GM23338 (cell line): ENCODE measurements around the gene UMODL1. TPM values are rescaled to one million over a fixed set of nuclear protein-coding genes. Genes with fewer than 3 reads are reported as not detected.

Source experiments
- ATAC-seq: fragments of 200-7000 bp; cut with Tn5 transposase; 3 replicates; pipeline ENCODE4 v1.9.1; 2020
- DNase-seq: peaks from one replicate; pipeline ENCODE4 v3.0.0-alpha.2; 2015; ENCODE audit warnings: low spot score
- H2AFZ ChIP-seq: fragments of 200-600 bp; sonication (generic); 2 replicates; pipeline ENCODE4 v1.8.0; 2016; ENCODE audit warnings: antibody characterized with exemption, mild to moderate bottlenecking, moderate library complexity
- H3F3A ChIP-seq: fragments of 200-600 bp; sonication (generic); replicated peaks from 2 replicates; pipeline ENCODE4 v1.8.0; 2017; ENCODE audit warnings: antibody characterized with exemption, mixed run types, low read depth
- H3K27ac ChIP-seq: fragments of 200-600 bp; sonication (generic); 2 replicates; pipeline ENCODE4 v1.6.1; 2016; ENCODE audit warnings: low read depth
- H3K27me3 ChIP-seq: fragments of 200-600 bp; sonication (generic); 2 replicates; pipeline ENCODE4 v1.8.0; 2016; ENCODE audit warnings: mild to moderate bottlenecking, mixed run types, moderate library complexity; ENCODE audit not compliant: insufficient read depth
- H3K36me3 ChIP-seq: fragments of 200-600 bp; sonication (generic); 2 replicates; pipeline ENCODE4 v1.8.0; 2016; ENCODE audit warnings: mild to moderate bottlenecking; ENCODE audit not compliant: insufficient read depth
- H3K4me1 ChIP-seq: fragments of 200-600 bp; sonication (generic); 2 replicates; pipeline ENCODE4 v1.8.0; 2016; ENCODE audit warnings: mild to moderate bottlenecking, moderate library complexity; ENCODE audit not compliant: insufficient read depth
- H3K4me2 ChIP-seq: fragments of 200-600 bp; sonication (generic); 2 replicates; pipeline ENCODE4 v1.7.1; 2017; ENCODE audit warnings: mixed run types
- H3K4me3 ChIP-seq: fragments of 200-600 bp; sonication (generic); 2 replicates; pipeline ENCODE4 v1.6.1; 2016; ENCODE audit warnings: mixed run types
- H3K79me2 ChIP-seq: fragments of 200-600 bp; sonication (generic); replicated peaks from 2 replicates; pipeline ENCODE4 v1.8.0; 2017; ENCODE audit warnings: mild to moderate bottlenecking; ENCODE audit not compliant: insufficient read depth
- H3K9me2 ChIP-seq: fragments of 200-600 bp; sonication (generic); 2 replicates; pipeline ENCODE4 v1.8.0; 2017; ENCODE audit not compliant: insufficient read depth
- H4K20me1 ChIP-seq: fragments of 200-600 bp; sonication (generic); replicated peaks from 2 replicates; pipeline ENCODE4 v1.8.0; 2017; ENCODE audit warnings: mild to moderate bottlenecking; ENCODE audit not compliant: insufficient read depth
- H3K27ac Mint-ChIP-seq: 2 replicates; pipeline ENCODE4 v1.8.0; 2020; ENCODE audit warnings: inconsistent platforms, mild to moderate bottlenecking, moderate library complexity, mixed read lengths
- H3K27me3 Mint-ChIP-seq: 3 replicates; pipeline ENCODE4 v1.8.0; 2022; ENCODE audit warnings: low read depth, mild to moderate bottlenecking, moderate library complexity, mixed read lengths, inconsistent platforms; ENCODE audit not compliant: insufficient read depth, poor library complexity
- H3K36me3 Mint-ChIP-seq: 3 replicates; pipeline ENCODE4 v1.8.0; 2021; ENCODE audit warnings: low read depth, mild to moderate bottlenecking, inconsistent platforms, moderate library complexity, mixed read lengths
- H3K4me1 Mint-ChIP-seq: 3 replicates; pipeline ENCODE4 v1.8.0; 2020; ENCODE audit warnings: mild to moderate bottlenecking, inconsistent platforms, mixed read lengths
- H3K4me3 Mint-ChIP-seq: 3 replicates; pipeline ENCODE4 v1.8.0; 2021; ENCODE audit warnings: moderate library complexity, mild to moderate bottlenecking, inconsistent platforms, mixed read lengths
- H3K9me3 Mint-ChIP-seq: 3 replicates; pipeline ENCODE4 v1.8.0; 2020; ENCODE audit warnings: moderate library complexity, mild to moderate bottlenecking, inconsistent platforms, mixed read lengths
- CREB1 ChIP-seq: fragments of 250-450 bp; sonication (Bioruptor Pico); IDR thresholded peaks from 2 replicates; pipeline ENCODE4 v1.5.0; 2020; ENCODE audit warnings: low read depth, mild to moderate bottlenecking, moderate library complexity
- JUNB ChIP-seq: IDR thresholded peaks from one replicate; pipeline ENCODE4 v1.6.1; 2016; ENCODE audit warnings: antibody characterized with exemption; ENCODE audit not compliant: unreplicated experiment
- NANOG ChIP-seq: IDR thresholded peaks from 2 replicates; pipeline ENCODE4 v1.6.1; 2016; ENCODE audit warnings: antibody characterized with exemption, borderline replicate concordance
- POLR2AphosphoS5 ChIP-seq: IDR thresholded peaks from 2 replicates; pipeline ENCODE4 v1.6.1; 2016; ENCODE audit warnings: antibody characterized with exemption, low read depth
- REST ChIP-seq: IDR thresholded peaks from one replicate; pipeline ENCODE4 v1.6.1; 2018; ENCODE audit warnings: antibody characterized with exemption; ENCODE audit not compliant: unreplicated experiment
- STAT1 ChIP-seq: IDR thresholded peaks from one replicate; pipeline ENCODE4 v1.6.1; 2016; ENCODE audit warnings: antibody characterized with exemption; ENCODE audit not compliant: unreplicated experiment
- ZNF114 ChIP-seq: fragments of 250-450 bp; sonication (Bioruptor Pico); IDR thresholded peaks from 2 replicates; pipeline ENCODE4 v1.5.0; 2020; ENCODE audit warnings: mild to moderate bottlenecking, moderate library complexity
- ZNF462 ChIP-seq: fragments of 250-450 bp; sonication (Bioruptor Pico); IDR thresholded peaks from 2 replicates; pipeline ENCODE4 v1.5.0; 2020; ENCODE audit warnings: mild to moderate bottlenecking, moderate library complexity
- polyA plus RNA-seq: library from polyadenylated mRNA; unstranded; fragments of >200 nt; fragmentation: Nextera tagmentation; extraction: Ambion mirVana; gene quantifications from 2 replicates; pipeline ENCODE4 v1.2.1, GENCODE V29; 2016
- total RNA-seq: library from RNA; depleted of rRNA; stranded (reverse); fragments of >200 nt; shearing (Covaris generic); gene quantifications from 2 replicates; pipeline ENCODE4 v1.2.3, GENCODE V29; 2014

The UMODL1 gene
- total and polyA plus RNA-seq, 2 experiments from 2014 or later = not detected

GRCh38 chr21:42059141-42059540 lies 12.0 kb upstream of the UMODL1 start:
- no peak overlapping the region for H3K4me3 Mint-ChIP-seq

More at GRCh38 chr21:42059141-42059540, 12.0 kb upstream of the UMODL1 start:
- Histone ChIP-seq H3K27me3 (no peaks in the 10 kb centered on the region), H3F3A (no peaks in the 10 kb centered on the region), H3K27ac (no peak overlapping the region), H3K4me2 (no peak overlapping the region), H3K9me2 (no peaks in the 10 kb centered on the region), H2AFZ (no peak overlapping the region), H3K4me3 (no peak overlapping the region), H3K4me1 (peaks cover 17% of the 10 kb centered on the region), H3K79me2 (no peaks in the 10 kb centered on the region), H3K36me3 (no peaks in the 10 kb centered on the region), H4K20me1 (no peaks in the 10 kb centered on the region)
- peaks cover 13% of the 10 kb centered on the region for H3K27me3 Mint-ChIP-seq
- TF ChIP-seq ZNF114 (CRISPR knock-in tag) = no peak
- no peak for TF ChIP-seq ZNF462 (CRISPR knock-in tag)
- TF ChIP-seq NANOG = no peak
- TF ChIP-seq REST = no peak
- no peak for TF ChIP-seq STAT1
- no peak for TF ChIP-seq JUNB
- TF ChIP-seq POLR2AphosphoS5 = no peak
- no peak for TF ChIP-seq CREB1
- H3K9me3 Mint-ChIP-seq = no peaks in the 10 kb centered on the region; the same call in none of the 3 replicates
- H3K4me1 Mint-ChIP-seq = peaks cover 43% of the 10 kb centered on the region
- DNase-seq (no peak), ATAC-seq (no peak)
- H3K36me3 Mint-ChIP-seq = no peaks in the 10 kb centered on the region
- no peak overlapping the region for H3K27ac Mint-ChIP-seq
